PC-9 (cell line): ENCODE data around the gene RREB1. TPM values are rescaled to one million over a fixed set of nuclear protein-coding genes. Genes with fewer than 3 reads are reported as not detected.

ENCODE experiments used
- BruUV-seq: library from RNA; stranded (reverse); fragments of 400-500 nt; replicated peaks from 2 replicates; lab custom pipeline; 2021; lab: Mats Ljungman, UMichigan
- CTCF ChIA-PET: fragments of 300-600 bp; sonication (Branson Sonifier 250); formaldehyde crosslinking; loops from one replicate; lab custom pipeline; 2022; ENCODE audit warnings: antibody characterized with exemption; lab: Charles Lee
- POLR2A ChIA-PET: fragments of 300-600 bp; sonication (Branson Sonifier 250); formaldehyde crosslinking; loops from one replicate; lab custom pipeline; 2022; ENCODE audit warnings: antibody characterized with exemption; ENCODE audit not compliant: unreplicated experiment; lab: Charles Lee
- DNase-seq, 2 experiments: peaks; one replicate each; pipeline versions ENCODE4 v3.0.0 to v3.0.0-alpha.2; 2015 to 2022; ENCODE audit warnings: mixed read lengths in 1 of 2
- H2AFZ ChIP-seq: fragments of 200-600 bp; sonication (generic); 2 replicates; pipeline ENCODE4 v1.8.1; 2017; ENCODE audit warnings: antibody characterized with exemption
- H3F3A ChIP-seq: fragments of 200-600 bp; sonication (generic); 2 replicates; pipeline ENCODE4 v1.8.1; 2017; ENCODE audit warnings: antibody characterized with exemption, mild to moderate bottlenecking, low read depth; ENCODE audit not compliant: insufficient read depth
- H3K27ac ChIP-seq: fragments of 200-600 bp; sonication (generic); 2 replicates; pipeline ENCODE4 v1.6.1; 2016; ENCODE audit warnings: mixed run types
- H3K27me3 ChIP-seq: fragments of 200-600 bp; sonication (generic); 2 replicates; pipeline ENCODE4 v1.6.1; 2016; ENCODE audit warnings: low read depth, mixed run types; ENCODE audit not compliant: insufficient read depth
- H3K36me3 ChIP-seq: fragments of 200-600 bp; sonication (generic); 2 replicates; pipeline ENCODE4 v1.6.1; 2016; ENCODE audit warnings: low read depth, mixed run types
- H3K4me1 ChIP-seq: fragments of 200-600 bp; sonication (generic); replicated peaks from 2 replicates; pipeline ENCODE4 v1.6.1; 2016; ENCODE audit warnings: mixed run types; ENCODE audit not compliant: insufficient read depth
- H3K4me2 ChIP-seq: fragments of 200-600 bp; sonication (generic); 2 replicates; pipeline ENCODE4 v1.6.1; 2017; ENCODE audit warnings: mixed run types
- H3K4me3 ChIP-seq: fragments of 200-600 bp; sonication (generic); 2 replicates; pipeline ENCODE4 v1.6.1; 2016; ENCODE audit warnings: mixed run types
- H3K79me2 ChIP-seq: fragments of 200-600 bp; sonication (generic); 2 replicates; pipeline ENCODE4 v1.6.1; 2017; ENCODE audit warnings: low read depth, mixed run types
- H3K9me2 ChIP-seq: fragments of 200-600 bp; sonication (generic); 2 replicates; pipeline ENCODE4 v1.8.1; 2017; ENCODE audit warnings: mild to moderate bottlenecking; ENCODE audit not compliant: insufficient read depth
- H3K9me3 ChIP-seq: fragments of 200-600 bp; sonication (generic); 2 replicates; pipeline ENCODE4 v1.8.1; 2016; ENCODE audit warnings: low read depth; ENCODE audit not compliant: insufficient read depth
- H4K20me1 ChIP-seq: fragments of 200-600 bp; sonication (generic); 2 replicates; pipeline ENCODE4 v1.8.1; 2017; ENCODE audit not compliant: insufficient read depth
- EZH2 ChIP-seq: fragments of 200-600 bp; sonication (generic); IDR thresholded peaks from 2 replicates; pipeline ENCODE4 v1.8.0; 2017; ENCODE audit warnings: antibody characterized with exemption, low read depth
- intact Hi-C: fragments of 100-400 bp; cut with micrococcal nuclease; formaldehyde crosslinking; loops from one replicate; pipeline ENCODE4 v1.10.0; 2022; ENCODE audit not compliant: unreplicated experiment
- total RNA-seq: library from RNA; stranded (reverse); gene quantifications from 2 replicates; pipeline ENCODE4 v1.2.3, GENCODE V29; 2021
- TF ChIP-seq, protein P1 (sequence below): fragments of 200-600 bp; sonication (generic); conservative IDR thresholded peaks from 2 replicates; pipeline ENCODE4 v1.6.1; 2017; ENCODE audit warnings: mixed run types, antibody characterized with exemption, mild to moderate bottlenecking, moderate library complexity

Gene RREB1
- total RNA-seq, 1 experiment from 2014 or later: 38.4 TPM

DNA sequence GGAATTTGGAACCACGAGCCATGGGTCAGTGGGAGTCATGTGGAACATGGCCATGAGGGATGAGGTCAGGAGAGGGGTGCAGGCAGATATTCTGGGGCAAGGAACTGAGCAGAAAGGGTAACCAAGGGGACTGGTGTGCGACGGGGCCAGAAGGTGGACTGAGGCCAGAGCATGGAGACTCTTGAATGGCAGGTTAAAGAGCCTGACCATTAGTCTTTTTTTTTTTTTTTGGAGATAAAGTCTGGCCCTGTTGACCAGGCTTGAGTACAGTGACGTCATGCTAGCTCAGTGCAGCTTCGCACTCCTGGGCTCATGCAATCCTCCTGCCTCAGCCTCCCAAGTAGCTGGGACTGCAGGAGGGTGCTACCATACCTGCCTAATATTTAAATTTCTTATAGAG lies 64.0 kb downstream of the RREB1 start:
- no peaks in the 10 kb centered on the region for H3K9me2 ChIP-seq
- no peaks in the 10 kb centered on the region for H3K27me3 ChIP-seq
- no peaks in the 10 kb centered on the region for H3K9me3 ChIP-seq
- peaks cover 62% of the 10 kb centered on the region for H3K79me2 ChIP-seq
- H4K20me1 ChIP-seq: no peaks in the 10 kb centered on the region; the same call in 1 of the 2 replicates
- TF ChIP-seq, protein P1, sequence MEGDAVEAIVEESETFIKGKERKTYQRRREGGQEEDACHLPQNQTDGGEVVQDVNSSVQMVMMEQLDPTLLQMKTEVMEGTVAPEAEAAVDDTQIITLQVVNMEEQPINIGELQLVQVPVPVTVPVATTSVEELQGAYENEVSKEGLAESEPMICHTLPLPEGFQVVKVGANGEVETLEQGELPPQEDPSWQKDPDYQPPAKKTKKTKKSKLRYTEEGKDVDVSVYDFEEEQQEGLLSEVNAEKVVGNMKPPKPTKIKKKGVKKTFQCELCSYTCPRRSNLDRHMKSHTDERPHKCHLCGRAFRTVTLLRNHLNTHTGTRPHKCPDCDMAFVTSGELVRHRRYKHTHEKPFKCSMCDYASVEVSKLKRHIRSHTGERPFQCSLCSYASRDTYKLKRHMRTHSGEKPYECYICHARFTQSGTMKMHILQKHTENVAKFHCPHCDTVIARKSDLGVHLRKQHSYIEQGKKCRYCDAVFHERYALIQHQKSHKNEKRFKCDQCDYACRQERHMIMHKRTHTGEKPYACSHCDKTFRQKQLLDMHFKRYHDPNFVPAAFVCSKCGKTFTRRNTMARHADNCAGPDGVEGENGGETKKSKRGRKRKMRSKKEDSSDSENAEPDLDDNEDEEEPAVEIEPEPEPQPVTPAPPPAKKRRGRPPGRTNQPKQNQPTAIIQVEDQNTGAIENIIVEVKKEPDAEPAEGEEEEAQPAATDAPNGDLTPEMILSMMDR: no peak
- TF ChIP-seq EZH2: no peak
- no peak for DNase-seq
- no peak overlapping the region for H3K27ac ChIP-seq
- intact Hi-C loops: no loop called here
- POLR2A ChIA-PET: no interaction called here
- no peak overlapping the region for H2AFZ ChIP-seq
- H3K4me1 ChIP-seq: no peaks in the 10 kb centered on the region
- BruUV-seq: no TSS peak
- no peak overlapping the region for H3K4me2 ChIP-seq
- CTCF ChIA-PET: no interaction called here
- no peaks in the 10 kb centered on the region for H3K36me3 ChIP-seq
- no peak overlapping the region for H3K4me3 ChIP-seq
- no peaks in the 10 kb centered on the region for H3F3A ChIP-seq

DNA sequence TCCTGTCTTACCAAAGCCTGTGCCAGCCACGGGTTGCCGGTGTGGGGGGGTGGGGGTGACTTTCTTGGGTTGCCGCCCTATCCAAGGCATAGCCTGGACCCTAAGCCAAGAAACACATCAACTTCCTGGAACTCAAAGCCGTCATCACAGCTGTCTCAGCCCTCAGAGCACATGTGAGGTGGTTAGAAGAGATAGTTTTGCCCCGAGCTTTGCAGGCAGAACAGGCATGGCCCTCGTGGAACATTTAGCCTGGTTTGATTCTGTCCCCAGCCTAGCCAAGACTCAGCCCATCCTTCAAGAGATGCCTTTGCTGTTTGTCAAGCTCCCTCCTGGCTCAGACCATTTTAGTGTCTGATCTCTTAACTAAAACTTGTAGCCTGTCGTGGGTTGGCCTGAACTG lies 64.9 kb downstream of the RREB1 start:
- DNase-seq: no peak
- no peaks in the 10 kb centered on the region; the same call in 1 of the 2 replicates for H4K20me1 ChIP-seq
- H3K9me3 ChIP-seq: no peaks in the 10 kb centered on the region
- H3K4me1 ChIP-seq: no peaks in the 10 kb centered on the region
- CTCF ChIA-PET: no interaction called here
- intact Hi-C loops: no loop called here
- H3K4me3 ChIP-seq: no peak overlapping the region
- H2AFZ ChIP-seq: no peak overlapping the region
- peaks cover 59% of the 10 kb centered on the region for H3K79me2 ChIP-seq
- H3K27ac ChIP-seq: no peak overlapping the region
- POLR2A ChIA-PET: no interaction called here
- no peaks in the 10 kb centered on the region for H3K9me2 ChIP-seq
- no TSS peak for BruUV-seq
- no peaks in the 10 kb centered on the region for H3K36me3 ChIP-seq
- no peaks in the 10 kb centered on the region for H3F3A ChIP-seq
- TF ChIP-seq, protein P1: no peak
- no peak for TF ChIP-seq EZH2
- no peak overlapping the region for H3K4me2 ChIP-seq
- no peaks in the 10 kb centered on the region for H3K27me3 ChIP-seq

DNA sequence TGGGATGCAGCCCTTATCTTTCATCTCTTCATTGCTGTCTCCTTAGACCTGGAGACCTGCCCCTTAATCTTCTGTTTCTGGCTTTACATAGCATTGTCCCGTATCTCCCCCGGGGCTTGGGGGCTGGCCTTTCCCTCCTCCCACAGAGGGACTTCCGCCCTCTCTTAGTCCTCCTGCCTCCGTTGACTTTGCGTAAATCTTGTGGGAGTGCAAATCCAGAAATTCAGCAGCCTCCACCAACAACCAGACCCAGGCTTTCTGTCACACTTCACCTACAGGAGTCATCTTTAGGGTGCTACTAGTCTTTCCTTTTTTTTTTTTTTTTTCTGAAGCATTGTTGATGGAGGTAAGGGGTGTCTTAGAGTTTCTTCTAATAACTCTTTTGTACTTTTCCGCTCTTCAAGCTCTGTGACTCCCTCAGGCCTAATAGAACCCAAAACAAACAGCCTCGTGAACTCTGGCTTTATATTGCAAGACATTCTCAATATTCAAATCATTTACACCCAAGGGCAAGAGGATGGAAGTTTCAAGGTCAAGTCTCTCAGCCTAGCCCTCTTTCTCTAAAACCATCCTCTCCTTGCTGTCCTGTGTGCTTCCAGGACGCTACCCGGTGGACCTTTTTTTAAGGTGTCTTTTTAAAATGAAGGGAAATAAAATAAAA lies 66.2 kb downstream of the RREB1 start:
- Histone ChIP-seq H3K4me2 (no peak overlapping the region), H3K9me3 (no peaks in the 10 kb centered on the region), H3K36me3 (no peaks in the 10 kb centered on the region), H3K9me2 (no peaks in the 10 kb centered on the region), H2AFZ (no peak overlapping the region), H3K4me3 (no peak overlapping the region), H3K27ac (no peak overlapping the region), H4K20me1 (no peaks in the 10 kb centered on the region; the same call in 1 of the 2 replicates), H3F3A (no peaks in the 10 kb centered on the region), H3K4me1 (no peaks in the 10 kb centered on the region), H3K27me3 (no peaks in the 10 kb centered on the region), H3K79me2 (peaks cover 50% of the 10 kb centered on the region)
- intact Hi-C loops: no loop called here
- ChIA-PET POLR2A (no interaction called here), CTCF (no interaction called here)
- DNase-seq: no peak
- TF ChIP-seq EZH2: no peak
- TF ChIP-seq, protein P1: no peak
- BruUV-seq: no TSS peak
